Activated CD4-positive, alpha-beta memory T cell treated with anti-CD3 and anti-CD28 coated beads, Interleukin-2, amount 10 ng/mL, durations not matched to agents 7 days and 5 days (primary cell): ENCODE data around the gene NFIA. TPM values are rescaled to one million over a fixed set of nuclear protein-coding genes. Genes with fewer than 3 reads are reported as not detected.

Source experiments
- CTCF ChIA-PET: fragments of 350-600 bp; sonication (Branson Sonifier 250); formaldehyde crosslinking; loops from one replicate; lab custom pipeline; 2021; ENCODE audit warnings: antibody characterized with exemption, inconsistent platforms; lab: Charles Lee
- POLR2A ChIA-PET: fragments of 350-600 bp; sonication (Branson Sonifier 250); formaldehyde crosslinking; loops from one replicate; lab custom pipeline; 2021; ENCODE audit warnings: antibody characterized with exemption; lab: Charles Lee
- DNase-seq: peaks from one replicate; pipeline ENCODE4 v3.0.0-alpha.2; 2020
- H3K27ac Mint-ChIP-seq: one replicate; pipeline ENCODE4 v1.8.0; 2021; ENCODE audit warnings: mild to moderate bottlenecking, mixed read lengths
- H3K27me3 Mint-ChIP-seq: one replicate; pipeline ENCODE4 v1.8.0; 2021; ENCODE audit warnings: mixed read lengths
- H3K36me3 Mint-ChIP-seq: one replicate; pipeline ENCODE4 v1.8.0; 2021; ENCODE audit warnings: low read depth, mixed read lengths
- H3K4me1 Mint-ChIP-seq: one replicate; pipeline ENCODE4 v1.8.0; 2021; ENCODE audit warnings: mixed read lengths
- H3K4me3 Mint-ChIP-seq: one replicate; pipeline ENCODE4 v1.8.0; 2021; ENCODE audit warnings: mild to moderate bottlenecking, mixed read lengths
- H3K9me3 Mint-ChIP-seq: one replicate; pipeline ENCODE4 v1.8.0; 2021; ENCODE audit warnings: mixed read lengths
- total RNA-seq, 2 experiments: library from RNA; stranded (reverse); gene quantifications; one replicate each; pipeline ENCODE4 v1.2.3, GENCODE V29; 2021

The NFIA gene
- total RNA-seq, 2 experiments from 2014 or later: 2.4 to 3.0 TPM

- Mint-ChIP-seq H3K27me3 (no peaks in the 10 kb centered on the region), H3K9me3 (no peaks in the 10 kb centered on the region), H3K4me3 (no peak overlapping the region), H3K4me1 (no peaks in the 10 kb centered on the region), H3K27ac (no peak overlapping the region), H3K36me3 (no peaks in the 10 kb centered on the region)
- CTCF ChIA-PET: no interaction called here
- POLR2A ChIA-PET: no interaction called here
- DNase-seq: no peak
These were observed 118.7 kb downstream of the NFIA start for GRCh38 chr1:61201035-61201434.

- H3K4me1 Mint-ChIP-seq: no peaks in the 10 kb centered on the region
- no peaks in the 10 kb centered on the region for H3K9me3 Mint-ChIP-seq
- no peaks in the 10 kb centered on the region for H3K36me3 Mint-ChIP-seq
- no peaks in the 10 kb centered on the region for H3K27me3 Mint-ChIP-seq
- H3K4me3 Mint-ChIP-seq: no peak overlapping the region
- ChIA-PET POLR2A (no interaction called here), CTCF (no interaction called here)
- H3K27ac Mint-ChIP-seq: no peak overlapping the region
- no peak for DNase-seq
These were observed 120.7 kb downstream of the NFIA start for GRCh38 chr1:61202854-61203598.

GRCh38 chr1:61204528-61204927 lies 122.2 kb downstream of the NFIA start:
- Mint-ChIP-seq H3K4me3 (no peak overlapping the region), H3K27ac (no peak overlapping the region), H3K4me1 (no peaks in the 10 kb centered on the region), H3K27me3 (no peaks in the 10 kb centered on the region), H3K9me3 (no peaks in the 10 kb centered on the region), H3K36me3 (no peaks in the 10 kb centered on the region)
- DNase-seq: no peak
- CTCF ChIA-PET: no interaction called here
- POLR2A ChIA-PET: no interaction called here

GRCh38 chr1:61207416-61207815 lies 125.1 kb downstream of the NFIA start:
- H3K4me1 Mint-ChIP-seq: no peaks in the 10 kb centered on the region
- no peak overlapping the region for H3K27ac Mint-ChIP-seq
- POLR2A ChIA-PET: no interaction called here
- CTCF ChIA-PET: no interaction called here
- H3K9me3 Mint-ChIP-seq: no peaks in the 10 kb centered on the region
- H3K4me3 Mint-ChIP-seq: no peak overlapping the region
- H3K27me3 Mint-ChIP-seq: peaks cover 3% of the 10 kb centered on the region
- no peak for DNase-seq
- no peaks in the 10 kb centered on the region for H3K36me3 Mint-ChIP-seq

- no peaks in the 10 kb centered on the region for H3K36me3 Mint-ChIP-seq
- CTCF ChIA-PET: interaction anchor here (1.1 kb wide), 1 partner anchor 158 kb away, joined by 3 read pairs; no protein-coding TSS in a partner anchor
These were observed 125.8 kb downstream of the NFIA start for GRCh38 chr1:61208172-61208571.

GRCh38 chr1:61208831-61209230 lies 126.5 kb downstream of the NFIA start:
- ChIA-PET CTCF (interaction anchor here (1.1 kb wide), 1 partner anchor 159 kb away, joined by 3 read pairs; no protein-coding TSS in a partner anchor), POLR2A (no interaction called here)
- H3K9me3 Mint-ChIP-seq: no peaks in the 10 kb centered on the region
- no peak overlapping the region for H3K4me3 Mint-ChIP-seq
- H3K36me3 Mint-ChIP-seq: no peaks in the 10 kb centered on the region
- DNase-seq: no peak
- H3K4me1 Mint-ChIP-seq: peaks cover 12% of the 10 kb centered on the region
- no peak overlapping the region for H3K27ac Mint-ChIP-seq
- H3K27me3 Mint-ChIP-seq: peaks cover 3% of the 10 kb centered on the region

More at GRCh38 chr1:61208172-61208571, 125.8 kb downstream of the NFIA start:
- POLR2A ChIA-PET: interaction anchor here (0.6 kb wide), 1 partner anchor 134 kb away, joined by 3 read pairs; no protein-coding TSS in a partner anchor
- Mint-ChIP-seq H3K4me1 (peaks cover 6% of the 10 kb centered on the region), H3K27me3 (peaks cover 3% of the 10 kb centered on the region), H3K27ac (no peak overlapping the region), H3K9me3 (no peaks in the 10 kb centered on the region), H3K4me3 (no peak overlapping the region)
- DNase-seq: no peak

GRCh38 chr1:61210435-61211154 lies 128.2 kb downstream of the NFIA start:
- DNase-seq: no peak
- Mint-ChIP-seq H3K9me3 (no peaks in the 10 kb centered on the region), H3K27ac (no peak overlapping the region), H3K4me1 (peaks cover 13% of the 10 kb centered on the region), H3K36me3 (no peaks in the 10 kb centered on the region), H3K4me3 (no peak overlapping the region), H3K27me3 (peaks cover 3% of the 10 kb centered on the region)
- CTCF ChIA-PET: no interaction called here
- POLR2A ChIA-PET: no interaction called here

GRCh38 chr1:61213245-61214011 lies 131.1 kb downstream of the NFIA start:
- ChIA-PET CTCF (no interaction called here), POLR2A (no interaction called here)
- no peak overlapping the region for H3K4me3 Mint-ChIP-seq
- peaks cover 13% of the 10 kb centered on the region for H3K4me1 Mint-ChIP-seq
- H3K36me3 Mint-ChIP-seq: no peaks in the 10 kb centered on the region
- H3K27me3 Mint-ChIP-seq: peaks cover 3% of the 10 kb centered on the region
- DNase-seq: no peak
- no peak overlapping the region for H3K27ac Mint-ChIP-seq
- no peaks in the 10 kb centered on the region for H3K9me3 Mint-ChIP-seq

- Mint-ChIP-seq H3K27me3 (peaks cover 3% of the 10 kb centered on the region), H3K4me3 (no peak overlapping the region), H3K4me1 (peaks cover 13% of the 10 kb centered on the region), H3K36me3 (no peaks in the 10 kb centered on the region), H3K9me3 (no peaks in the 10 kb centered on the region), H3K27ac (no peak overlapping the region)
- ChIA-PET POLR2A (no interaction called here), CTCF (no interaction called here)
- DNase-seq: no peak
These were observed 132.8 kb downstream of the NFIA start for GRCh38 chr1:61215119-61215518.

GRCh38 chr1:61215676-61216289 lies 133.4 kb downstream of the NFIA start:
- ChIA-PET CTCF (no interaction called here), POLR2A (no interaction called here)
- Mint-ChIP-seq H3K4me3 (no peak overlapping the region), H3K36me3 (no peaks in the 10 kb centered on the region), H3K9me3 (no peaks in the 10 kb centered on the region), H3K4me1 (peaks cover 13% of the 10 kb centered on the region), H3K27me3 (no peaks in the 10 kb centered on the region), H3K27ac (no peak overlapping the region)
- no peak for DNase-seq

GRCh38 chr1:61220536-61220935 lies 138.2 kb downstream of the NFIA start:
- no peak for DNase-seq
- H3K4me3 Mint-ChIP-seq: no peak overlapping the region
- H3K27me3 Mint-ChIP-seq: peaks cover 5% of the 10 kb centered on the region
- ChIA-PET POLR2A (no interaction called here), CTCF (no interaction called here)
- no peaks in the 10 kb centered on the region for H3K4me1 Mint-ChIP-seq
- no peaks in the 10 kb centered on the region for H3K36me3 Mint-ChIP-seq
- no peaks in the 10 kb centered on the region for H3K9me3 Mint-ChIP-seq
- no peak overlapping the region for H3K27ac Mint-ChIP-seq

- Mint-ChIP-seq H3K27me3 (peaks cover 5% of the 10 kb centered on the region), H3K9me3 (no peaks in the 10 kb centered on the region), H3K27ac (no peak overlapping the region), H3K4me3 (no peak overlapping the region), H3K36me3 (no peaks in the 10 kb centered on the region), H3K4me1 (no peaks in the 10 kb centered on the region)
- CTCF ChIA-PET: no interaction called here
- POLR2A ChIA-PET: no interaction called here
- DNase-seq: no peak
These were observed 139.3 kb downstream of the NFIA start for GRCh38 chr1:61221642-61222041.

- peaks cover 5% of the 10 kb centered on the region for H3K27me3 Mint-ChIP-seq
- H3K4me1 Mint-ChIP-seq: no peaks in the 10 kb centered on the region
- H3K9me3 Mint-ChIP-seq: no peaks in the 10 kb centered on the region
- no peak for DNase-seq
- no peaks in the 10 kb centered on the region for H3K36me3 Mint-ChIP-seq
- H3K27ac Mint-ChIP-seq: no peak overlapping the region
- ChIA-PET CTCF (no interaction called here), POLR2A (no interaction called here)
- H3K4me3 Mint-ChIP-seq: no peak overlapping the region
These were observed 139.9 kb downstream of the NFIA start for GRCh38 chr1:61222240-61222639.
